ENCODE results near the gene ABHD14A.

DNA sequence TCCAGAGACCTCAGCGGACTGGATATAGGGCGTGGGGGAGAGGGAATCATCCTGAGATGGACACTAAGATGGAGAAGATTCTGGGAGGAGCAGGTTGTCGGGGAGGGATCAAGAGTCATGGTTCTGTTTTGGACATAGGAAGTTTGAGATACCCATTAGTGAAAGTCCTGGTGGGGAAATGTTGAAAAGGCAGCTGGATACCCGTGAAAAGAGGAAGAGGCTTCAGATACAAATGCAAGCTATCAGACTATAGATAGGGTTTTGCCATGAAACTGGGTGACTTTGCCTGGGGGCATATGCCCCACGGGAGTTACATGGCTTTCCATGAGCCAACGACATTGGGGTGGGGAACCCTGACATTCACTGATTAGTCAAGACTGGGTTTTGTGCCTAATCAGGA, 20.8 kb upstream of the ABHD14A start:
- TF ChIP-seq EP300 (IDR thresholded peaks at IDR 0.05), result no peak
- TF ChIP-seq, protein P1, sequence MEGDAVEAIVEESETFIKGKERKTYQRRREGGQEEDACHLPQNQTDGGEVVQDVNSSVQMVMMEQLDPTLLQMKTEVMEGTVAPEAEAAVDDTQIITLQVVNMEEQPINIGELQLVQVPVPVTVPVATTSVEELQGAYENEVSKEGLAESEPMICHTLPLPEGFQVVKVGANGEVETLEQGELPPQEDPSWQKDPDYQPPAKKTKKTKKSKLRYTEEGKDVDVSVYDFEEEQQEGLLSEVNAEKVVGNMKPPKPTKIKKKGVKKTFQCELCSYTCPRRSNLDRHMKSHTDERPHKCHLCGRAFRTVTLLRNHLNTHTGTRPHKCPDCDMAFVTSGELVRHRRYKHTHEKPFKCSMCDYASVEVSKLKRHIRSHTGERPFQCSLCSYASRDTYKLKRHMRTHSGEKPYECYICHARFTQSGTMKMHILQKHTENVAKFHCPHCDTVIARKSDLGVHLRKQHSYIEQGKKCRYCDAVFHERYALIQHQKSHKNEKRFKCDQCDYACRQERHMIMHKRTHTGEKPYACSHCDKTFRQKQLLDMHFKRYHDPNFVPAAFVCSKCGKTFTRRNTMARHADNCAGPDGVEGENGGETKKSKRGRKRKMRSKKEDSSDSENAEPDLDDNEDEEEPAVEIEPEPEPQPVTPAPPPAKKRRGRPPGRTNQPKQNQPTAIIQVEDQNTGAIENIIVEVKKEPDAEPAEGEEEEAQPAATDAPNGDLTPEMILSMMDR (IDR thresholded peaks at IDR 0.05), result no peak

Data from tibial nerve (tissue), 4 donors.